Endothelial cell of umbilical vein (primary cell): ENCODE measurements around the gene TBX18. TPM values are rescaled to one million over a fixed set of nuclear protein-coding genes. Genes with fewer than 3 reads are reported as not detected.

Experiments used
- BruUV-seq: library from RNA; stranded (reverse); fragments of 400-500 nt; replicated peaks from 2 replicates; lab custom pipeline; 2021; lab: Mats Ljungman, UMichigan
- CTCF ChIA-PET: fragments of 300-600, 350-600 bp; sonication (Branson Sonifier 250); formaldehyde crosslinking; loops from one replicate; lab custom pipeline; 2021; ENCODE audit warnings: antibody characterized with exemption, inconsistent platforms; lab: Charles Lee
- POLR2A ChIA-PET: fragments of 300-600, 350-600 bp; sonication (Branson Sonifier 250); formaldehyde crosslinking; loops from one replicate; lab custom pipeline; 2021; ENCODE audit warnings: antibody characterized with exemption, inconsistent platforms; lab: Charles Lee
- DNase-seq: peaks from one replicate; pipeline ENCODE4 v3.0.0-alpha.2; 2011; ENCODE audit warnings: low read depth, low spot score
- FAIRE-seq: peaks from 2 replicates; lab custom pipeline; 2011; peaks lifted over from hg19 to GRCh38; lab: Jason Lieb, UNC
- H2AFZ ChIP-seq: 2 replicates; pipeline ENCODE4 v1.6.0; 2012; ENCODE audit warnings: low read depth, low read length, control low read depth, inconsistent platforms
- H3K27ac ChIP-seq: 2 replicates; pipeline ENCODE4 v1.5.1; 2011; ENCODE audit warnings: low read depth, mild to moderate bottlenecking, control low read depth, low read length, moderate library complexity; ENCODE audit not compliant: insufficient read depth
- H3K27me3 ChIP-seq, 2 experiments: 2 replicates each; pipeline versions ENCODE4 v1.6.0 to v1.6.1; 2011; ENCODE audit warnings: low read length in 2 of 2, mixed read lengths in 1 of 2; ENCODE audit not compliant: control insufficient read depth in 2 of 2, insufficient read depth in 2 of 2
- H3K36me3 ChIP-seq, 2 experiments: 2 replicates in 1 of 2; 3 replicates in 1 of 2; pipeline ENCODE4 v1.5.1; 2011; ENCODE audit warnings: low read length in 2 of 2, mild to moderate bottlenecking in 1 of 2, moderate library complexity in 1 of 2; ENCODE audit not compliant: control insufficient read depth in 2 of 2, insufficient read depth in 2 of 2; ENCODE audit errors: extremely low read depth in 1 of 2
- H3K4me1 ChIP-seq: 3 replicates; pipeline ENCODE4 v1.5.1; 2011; ENCODE audit warnings: mild to moderate bottlenecking, low read length; ENCODE audit not compliant: control insufficient read depth, insufficient read depth; ENCODE audit errors: extremely low read depth
- H3K4me2 ChIP-seq: 2 replicates; pipeline ENCODE4 v1.6.1; 2011; ENCODE audit warnings: low read length, control low read depth, mixed read lengths; ENCODE audit not compliant: insufficient read depth
- H3K4me3 ChIP-seq, 3 experiments: fragments of 200-600 bp in 1 of 3; sonication (generic), shearing (Covaris generic) in 1 of 3; replicated peaks in 1 of 3; 2 replicates each; pipeline ENCODE4 v1.5.1; 2011 to 2016; ENCODE audit warnings: control low read depth in 3 of 3, low read length in 3 of 3, mild to moderate bottlenecking in 2 of 3, inconsistent platforms in 1 of 3, low read depth in 1 of 3, moderate library complexity in 1 of 3; ENCODE audit not compliant: insufficient read depth in 1 of 3
- H3K79me2 ChIP-seq: 2 replicates; pipeline ENCODE4 v1.6.0; 2012; ENCODE audit warnings: low read length, inconsistent platforms; ENCODE audit not compliant: control insufficient read depth, insufficient read depth
- H3K9ac ChIP-seq: replicated peaks from 2 replicates; pipeline ENCODE3; 2011; ENCODE audit warnings: low read length, control low read depth; ENCODE audit not compliant: insufficient read depth; ENCODE audit errors: extremely low read depth
- H3K9me1 ChIP-seq: replicated peaks from 3 replicates; pipeline ENCODE4 v1.6.0; 2011; ENCODE audit warnings: mild to moderate bottlenecking, low read length; ENCODE audit not compliant: control insufficient read depth, insufficient read depth; ENCODE audit errors: extremely low read depth
- H3K9me3 ChIP-seq: replicated peaks from 2 replicates; pipeline ENCODE4 v1.5.1; 2012; ENCODE audit warnings: low read length, inconsistent platforms; ENCODE audit not compliant: control insufficient read depth, insufficient read depth
- H4K20me1 ChIP-seq: replicated peaks from 2 replicates; pipeline ENCODE3; 2011; ENCODE audit warnings: mild to moderate bottlenecking, low read length; ENCODE audit not compliant: control insufficient read depth, insufficient read depth; ENCODE audit errors: extremely low read depth
- EZH2 ChIP-seq: IDR thresholded peaks from 2 replicates; pipeline ENCODE4 v1.6.1; 2012; ENCODE audit warnings: borderline replicate concordance, low read depth, mild to moderate bottlenecking, moderate library complexity, low read length, inconsistent platforms; ENCODE audit not compliant: severe bottlenecking
- FOS ChIP-seq: IDR thresholded peaks from 2 replicates; pipeline ENCODE4 v1.6.1; 2011; ENCODE audit warnings: mild to moderate bottlenecking, low read length, moderate library complexity, borderline replicate concordance; ENCODE audit not compliant: insufficient read depth
- GATA2 ChIP-seq: IDR thresholded peaks from 2 replicates; pipeline ENCODE4 v1.7.0; 2011; ENCODE audit warnings: low read depth, mild to moderate bottlenecking, moderate library complexity, mixed read lengths, low read length; ENCODE audit not compliant: insufficient read length, insufficient read depth
- JUN ChIP-seq: IDR thresholded peaks from 2 replicates; pipeline ENCODE4 v1.6.1; 2011; ENCODE audit warnings: borderline replicate concordance, low read depth; ENCODE audit not compliant: insufficient read length, insufficient read depth
- MYC ChIP-seq: IDR thresholded peaks from one replicate; pipeline ENCODE4 v1.6.1; 2011; ENCODE audit warnings: mild to moderate bottlenecking, low read depth, low read length
- POLR2A ChIP-seq: IDR thresholded peaks from 2 replicates; pipeline ENCODE4 v1.6.1; 2012; ENCODE audit warnings: low read depth, mild to moderate bottlenecking, control low read depth, low read length
- POLR2AphosphoS5 ChIP-seq: IDR thresholded peaks from 2 replicates; pipeline ENCODE4 v1.6.1; 2012; ENCODE audit warnings: low read depth, mild to moderate bottlenecking, control low read depth, low read length, moderate library complexity; ENCODE audit not compliant: insufficient read depth
- dilution Hi-C: fragments of 300-500 bp; cut with MboI; formaldehyde crosslinking; loops from one replicate; pipeline ENCODE4 v1.15.0; 2019; ENCODE audit warnings: low sequenced_read_pairs; ENCODE audit not compliant: extremely low pct_ligation_motif_present
- intact Hi-C: fragments of 100-400 bp; cut with micrococcal nuclease; formaldehyde crosslinking; loops from one replicate; pipeline ENCODE4 v1.10.0; 2022
- polyA plus RNA-seq, 4 experiments: library from polyadenylated mRNA; depleted of rRNA in 3 of 4; stranded (reverse) in 3 of 4; unstranded in 1 of 4; fragments of >200 nt; gene quantifications; 2 replicates each; pipeline versions ENCODE4 v1.2.1 to v1.2.3, GENCODE V29; 2011 to 2012; ENCODE audit warnings: missing spikeins in 1 of 4
- total RNA-seq: library from RNA; stranded (reverse); gene quantifications from 2 replicates; pipeline ENCODE4 v1.2.3, GENCODE V29; 2021
- TF ChIP-seq, protein P1 (sequence below), 2 donors: IDR thresholded peaks; 1 replicate in 1 of 2; 2 replicates in 1 of 2; pipeline ENCODE4 v1.5.1; 2011; ENCODE audit warnings: low read length in 2 of 2, mild to moderate bottlenecking in 2 of 2, moderate library complexity in 2 of 2, control low read depth in 1 of 2, inconsistent platforms in 1 of 2, low read depth in 1 of 2; ENCODE audit not compliant: insufficient read depth in 1 of 2; ENCODE audit errors: extremely low read depth in 1 of 2
- TF ChIP-seq, protein P2 (sequence below): IDR thresholded peaks from 2 replicates; pipeline ENCODE4 v1.6.1; 2011; ENCODE audit not compliant: insufficient read depth, insufficient read length

Gene TBX18
- total and polyA plus RNA-seq, 2 donors (not counting 3 experiments of a cell fraction or from before 2014, with no cell fraction given), result 28.4 to 60.5 TPM

DNA sequence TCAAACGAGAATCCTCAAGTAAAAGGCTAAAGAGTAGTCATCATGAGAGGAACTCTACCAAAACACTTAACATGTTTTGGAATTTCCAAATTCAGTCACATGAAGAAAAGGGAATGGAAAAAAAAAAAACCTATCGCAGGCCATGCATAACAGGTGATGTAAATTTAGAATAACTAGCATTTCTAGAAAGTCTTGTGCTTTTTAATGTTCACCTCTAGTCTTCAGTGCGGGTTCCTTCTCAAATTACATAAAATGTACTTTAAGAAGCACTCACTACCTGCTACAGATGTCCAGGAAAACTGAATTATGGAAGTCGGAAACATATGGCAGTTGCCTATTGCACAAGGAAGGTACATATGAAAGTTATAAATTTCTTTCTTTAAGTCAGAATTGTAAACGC, 6.1 kb upstream of the TBX18 start:
- Histone ChIP-seq H3K27me3 (peaks cover 47 to 88% of the 10 kb centered on the region in 2 experiments), H3K27ac (no peak overlapping the region), H3K79me2 (no peaks in the 10 kb centered on the region), H3K9me1 (no peaks in the 10 kb centered on the region), H3K9me3 (no peaks in the 10 kb centered on the region), H3K36me3 (no peaks in the 10 kb centered on the region), H3K9ac (no peak overlapping the region), H3K4me2 (no peak overlapping the region), H2AFZ (no peak overlapping the region), H3K4me3 (no peak overlapping the region), H3K4me1 (peaks cover 22% of the 10 kb centered on the region), H4K20me1 (no peaks in the 10 kb centered on the region)
- intact Hi-C loops (no loop called here), dilution Hi-C loops (no loop called here)
- BruUV-seq, result no TSS peak
- FAIRE-seq (no peak), DNase-seq (no peak)
- TF ChIP-seq POLR2AphosphoS5, result no peak
- peak; percentile 15 for TF ChIP-seq EZH2
- CTCF ChIA-PET, result interaction anchor here (6.2 to 13.2 kb wide), 2 partner anchors 343 to 347 kb away, joined by 48 to 170 read pairs; no protein-coding TSS in a partner anchor
- POLR2A ChIA-PET, result no interaction called here

DNA sequence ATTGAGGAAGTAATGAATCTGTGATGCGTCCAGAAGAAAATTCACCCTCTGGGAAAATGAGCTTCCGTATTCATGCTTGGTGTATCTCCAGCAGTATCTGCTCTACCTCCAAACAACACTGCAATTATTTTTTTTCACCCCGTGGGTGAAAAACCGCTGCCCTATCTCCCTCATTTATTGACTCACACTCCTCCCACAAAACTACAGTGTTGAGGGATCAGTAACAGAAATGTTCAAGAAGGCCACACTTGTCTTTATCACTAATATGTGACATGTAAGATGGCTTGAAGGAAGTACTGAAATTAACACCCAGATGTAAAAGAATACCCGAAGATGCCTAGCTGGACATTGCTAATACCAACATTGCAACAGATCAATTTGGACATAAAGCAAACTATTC, 4.9 kb upstream of the TBX18 start:
- no peak overlapping the region for H3K27ac ChIP-seq
- TF ChIP-seq, protein P1, sequence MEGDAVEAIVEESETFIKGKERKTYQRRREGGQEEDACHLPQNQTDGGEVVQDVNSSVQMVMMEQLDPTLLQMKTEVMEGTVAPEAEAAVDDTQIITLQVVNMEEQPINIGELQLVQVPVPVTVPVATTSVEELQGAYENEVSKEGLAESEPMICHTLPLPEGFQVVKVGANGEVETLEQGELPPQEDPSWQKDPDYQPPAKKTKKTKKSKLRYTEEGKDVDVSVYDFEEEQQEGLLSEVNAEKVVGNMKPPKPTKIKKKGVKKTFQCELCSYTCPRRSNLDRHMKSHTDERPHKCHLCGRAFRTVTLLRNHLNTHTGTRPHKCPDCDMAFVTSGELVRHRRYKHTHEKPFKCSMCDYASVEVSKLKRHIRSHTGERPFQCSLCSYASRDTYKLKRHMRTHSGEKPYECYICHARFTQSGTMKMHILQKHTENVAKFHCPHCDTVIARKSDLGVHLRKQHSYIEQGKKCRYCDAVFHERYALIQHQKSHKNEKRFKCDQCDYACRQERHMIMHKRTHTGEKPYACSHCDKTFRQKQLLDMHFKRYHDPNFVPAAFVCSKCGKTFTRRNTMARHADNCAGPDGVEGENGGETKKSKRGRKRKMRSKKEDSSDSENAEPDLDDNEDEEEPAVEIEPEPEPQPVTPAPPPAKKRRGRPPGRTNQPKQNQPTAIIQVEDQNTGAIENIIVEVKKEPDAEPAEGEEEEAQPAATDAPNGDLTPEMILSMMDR (IDR thresholded peaks at IDR 0.05; ENCODE audit: extremely low read depth in 1 of 2, insufficient read depth in 1 of 2, low read depth in 1 of 2, low read length in 2 of 2), result no peak
- TF ChIP-seq MYC, result no peak
- no peak for TF ChIP-seq POLR2AphosphoS5
- TF ChIP-seq EZH2, result no peak
- no peak for TF ChIP-seq JUN
- TF ChIP-seq, protein P2, sequence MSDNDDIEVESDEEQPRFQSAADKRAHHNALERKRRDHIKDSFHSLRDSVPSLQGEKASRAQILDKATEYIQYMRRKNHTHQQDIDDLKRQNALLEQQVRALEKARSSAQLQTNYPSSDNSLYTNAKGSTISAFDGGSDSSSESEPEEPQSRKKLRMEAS, result no peak
- no peak for TF ChIP-seq FOS
- TF ChIP-seq GATA2, result no peak
- no peak for TF ChIP-seq POLR2A
- H4K20me1 ChIP-seq, result no peaks in the 10 kb centered on the region
- DNase-seq (no peak), FAIRE-seq (no peak)
- peaks cover 23% of the 10 kb centered on the region for H3K4me1 ChIP-seq
- no peaks in the 10 kb centered on the region for H3K9me3 ChIP-seq
- no peak overlapping the region for H2AFZ ChIP-seq
- ChIA-PET POLR2A (no interaction called here), CTCF (interaction anchor here (0.8 to 13.2 kb wide), 4 partner anchors 117 to 346 kb away, joined by 3 to 170 read pairs (median 6); no protein-coding TSS in a partner anchor)
- no peaks in the 10 kb centered on the region for H3K36me3 ChIP-seq
- H3K4me3 ChIP-seq, result no peak overlapping the region
- H3K4me2 ChIP-seq, result no peak overlapping the region
- H3K27me3 ChIP-seq, result peaks cover 47 to 82% of the 10 kb centered on the region in 2 experiments
- intact Hi-C loops (loop anchor here (10.0 kb wide), 2 partner anchors 635 to 905 kb away; no protein-coding TSS in a partner anchor), dilution Hi-C loops (no loop called here)
- no peak overlapping the region for H3K9ac ChIP-seq
- BruUV-seq, result no TSS peak
- H3K79me2 ChIP-seq, result no peaks in the 10 kb centered on the region
- H3K9me1 ChIP-seq, result no peaks in the 10 kb centered on the region
